Stimulated activated CD4-positive, alpha-beta T cell treated with anti-CD3 and anti-CD28 coated beads, Interleukin-4, amount 100 ng/mL, for 24 hours (primary cell): ENCODE results near the gene WHAMM.

Experiments used
- DNase-seq: peaks from one replicate; pipeline ENCODE4 v3.0.0-alpha.2; 2020

The WHAMM gene

GRCh38 chr15:82871832-82872484 lies 62.5 kb downstream of the WHAMM start:
- DNase-seq, result no peak

- DNase-seq, result no peak
These were observed 63.7 kb downstream of the WHAMM start for GRCh38 chr15:82873000-82873680.

GRCh38 chr15:82874267-82874666 lies 64.8 kb downstream of the WHAMM start:
- no peak for DNase-seq

GRCh38 chr15:82874961-82875360 lies 65.5 kb downstream of the WHAMM start:
- no peak for DNase-seq

- DNase-seq, result no peak
These were observed 66.1 kb downstream of the WHAMM start for GRCh38 chr15:82875411-82876003.

GRCh38 chr15:82877825-82878224 lies 68.4 kb downstream of the WHAMM start:
- DNase-seq, result no peak

GRCh38 chr15:82878325-82878724 lies 68.9 kb downstream of the WHAMM start:
- no peak for DNase-seq

- DNase-seq, result no peak
These were observed 71.3 kb downstream of the WHAMM start for GRCh38 chr15:82880704-82881103.

- no peak for DNase-seq
These were observed 72.3 kb downstream of the WHAMM start for GRCh38 chr15:82881747-82882146.

GRCh38 chr15:82882273-82882928 lies 73.0 kb downstream of the WHAMM start:
- DNase-seq, result no peak
